ENCODE data around the gene ENOPH1. TPM values are rescaled to one million over a fixed set of nuclear protein-coding genes. Genes with fewer than 3 reads are reported as not detected.

ENOPH1 gene
- total RNA-seq, 2 experiments from 2014 or later, result 17.9 to 19.4 TPM

DNA sequence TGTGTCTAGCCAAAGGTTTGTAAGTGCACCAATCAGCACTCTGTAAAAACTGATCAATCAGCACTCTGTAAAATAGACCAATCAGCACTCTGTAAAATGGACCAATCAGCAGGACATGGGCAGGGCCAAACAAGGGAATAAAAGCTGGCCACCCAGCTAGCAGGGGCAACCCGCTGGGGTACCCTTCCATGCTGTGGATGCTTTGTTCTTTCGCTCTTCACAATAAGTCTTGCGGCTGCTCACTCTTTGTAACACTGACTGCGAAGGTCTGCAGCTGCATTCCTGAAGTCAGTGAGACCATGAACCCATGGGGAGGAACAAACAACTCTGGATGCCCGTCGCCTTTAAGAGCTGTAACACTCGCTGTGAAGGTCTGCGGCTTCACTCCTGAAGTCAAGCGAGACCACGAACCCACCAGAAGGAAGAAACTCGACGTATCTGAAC lies 14.4 kb upstream of the ENOPH1 start:
- H3K36me3 Mint-ChIP-seq (ENCODE audit: low read depth), result no peaks in the 10 kb centered on the region
- peaks cover 0 to 8% of the 10 kb centered on the region in 2 experiments for H3K27me3 ChIP-seq (ENCODE audit: control insufficient read depth in 1 of 2, insufficient read depth in 2 of 2, low read length in 2 of 2)
- no peak for TF ChIP-seq CTCF (IDR thresholded peaks at IDR 0.05)
- no peak overlapping the region for H3K4me3 Mint-ChIP-seq
- ChIA-PET POLR2A (interaction anchor here (3.1 kb wide), 1 partner anchor 13 kb away, joined by 19 read pairs; the partner anchor contains the start of genes ENOPH1 and HNRNPDL), CTCF (no interaction called here)
- no peaks in the 10 kb centered on the region for H3K4me1 Mint-ChIP-seq (ENCODE audit: low read depth)
- H3K27me3 Mint-ChIP-seq, result peaks cover 21% of the 10 kb centered on the region
- ATAC-seq (ENCODE audit: poor library complexity) (no peak), DNase-seq (no peak)
- H3K36me3 ChIP-seq (ENCODE audit: insufficient read depth, low read length), result no peaks in the 10 kb centered on the region
- H3K27ac ChIP-seq (ENCODE audit: low read depth in 1 of 2, low read length in 2 of 2), result no peak overlapping the region
- no peaks in the 10 kb centered on the region for H3K4me1 ChIP-seq (ENCODE audit: insufficient read depth, low read length)
- intact Hi-C loops (cut with DNase I, micrococcal nuclease), result no loop called here
- no peaks in the 10 kb centered on the region for H3K9me3 ChIP-seq (ENCODE audit: control insufficient read depth in 1 of 2, insufficient read depth in 1 of 2, low read length in 2 of 2)
- H3K4me3 ChIP-seq (ENCODE audit: low read length), result no peak overlapping the region
- no peak overlapping the region for H3K27ac Mint-ChIP-seq
- H3K9me3 Mint-ChIP-seq, result no peaks in the 10 kb centered on the region

- Histone ChIP-seq H3K27ac (ENCODE audit: low read depth in 1 of 2, low read length in 2 of 2) (no peak overlapping the region), H3K4me3 (ENCODE audit: low read length) (no peak overlapping the region), H3K27me3 (ENCODE audit: control insufficient read depth in 1 of 2, insufficient read depth in 2 of 2, low read length in 2 of 2) (peaks cover 0 to 8% of the 10 kb centered on the region in 2 experiments), H3K36me3 (ENCODE audit: insufficient read depth, low read length) (peaks cover 26% of the 10 kb centered on the region), H3K4me1 (ENCODE audit: insufficient read depth, low read length) (no peaks in the 10 kb centered on the region), H3K9me3 (ENCODE audit: control insufficient read depth in 1 of 2, insufficient read depth in 1 of 2, low read length in 2 of 2) (no peaks in the 10 kb centered on the region)
- ChIA-PET CTCF (interaction anchor here (0.6 to 1.4 kb wide), 3 partner anchors 9 to 59 kb away, joined by 3 to 4 read pairs (median 4); no protein-coding TSS in a partner anchor), POLR2A (interaction anchor here (1.1 to 3.7 kb wide), 4 partner anchors 9 to 63 kb away, joined by 3 to 30 read pairs (median 11); partner anchors contain the start of gene HNRNPD)
- no peak for TF ChIP-seq CTCF (IDR thresholded peaks at IDR 0.05)
- intact Hi-C loops (cut with DNase I, micrococcal nuclease), result no loop called here
- H3K27me3 Mint-ChIP-seq, result peaks cover 21% of the 10 kb centered on the region
- no peaks in the 10 kb centered on the region for H3K9me3 Mint-ChIP-seq
- H3K4me1 Mint-ChIP-seq (ENCODE audit: low read depth), result peaks cover 18% of the 10 kb centered on the region
- no peak overlapping the region for H3K4me3 Mint-ChIP-seq
- H3K27ac Mint-ChIP-seq, result no peak overlapping the region
- DNase-seq (no peak), ATAC-seq (ENCODE audit: poor library complexity) (no peak)
- peaks cover 24% of the 10 kb centered on the region for H3K36me3 Mint-ChIP-seq (ENCODE audit: low read depth)
Measured at GRCh38 chr4:82419451-82419850, 10.9 kb upstream of the ENOPH1 start.

GRCh38 chr4:82421796-82422560 lies 8.4 kb upstream of the ENOPH1 start:
- Mint-ChIP-seq H3K36me3 (ENCODE audit: low read depth) (peaks cover 50% of the 10 kb centered on the region), H3K4me1 (ENCODE audit: low read depth) (peaks cover 44% of the 10 kb centered on the region), H3K27ac (peak overlapping the region; percentile 24), H3K4me3 (no peak overlapping the region), H3K27me3 (peaks cover 7% of the 10 kb centered on the region), H3K9me3 (no peaks in the 10 kb centered on the region)
- Histone ChIP-seq H3K36me3 (ENCODE audit: insufficient read depth, low read length) (peaks cover 51% of the 10 kb centered on the region), H3K4me1 (ENCODE audit: insufficient read depth, low read length) (peaks cover 5% of the 10 kb centered on the region), H3K9me3 (ENCODE audit: control insufficient read depth in 1 of 2, insufficient read depth in 1 of 2, low read length in 2 of 2) (no peaks in the 10 kb centered on the region), H3K27me3 (ENCODE audit: control insufficient read depth in 1 of 2, insufficient read depth in 2 of 2, low read length in 2 of 2) (peaks cover 0 to 3% of the 10 kb centered on the region in 2 experiments), H3K27ac (ENCODE audit: low read depth in 1 of 2, low read length in 2 of 2) (no peak overlapping the region), H3K4me3 (ENCODE audit: low read length) (no peak overlapping the region)
- ATAC-seq (ENCODE audit: poor library complexity), result no peak
- no peak for TF ChIP-seq CTCF (IDR thresholded peaks at IDR 0.05)
- ChIA-PET CTCF (no interaction called here), POLR2A (interaction anchor here (0.6 to 3.7 kb wide), 4 partner anchors 46 to 73 kb away, joined by 3 to 18 read pairs (median 4); partner anchors contain the start of gene HNRNPD)
- DNase-seq, result no peak
- intact Hi-C loops (cut with DNase I, micrococcal nuclease), result no loop called here
